ENCODE measurements around the gene RAD21L1. TPM values are rescaled to one million over a fixed set of nuclear protein-coding genes. Genes with fewer than 3 reads are reported as not detected.

Gene RAD21L1
- polyA plus RNA-seq, 3 donors, result not detected

GRCh38 chr20:1264727-1265126, 38.9 kb downstream of the RAD21L1 start:
- Histone ChIP-seq H3K36me3 (replicated peaks in 1 of 2; ENCODE audit: control insufficient read depth in 1 of 2, insufficient read depth in 2 of 2, low read length in 2 of 2) (no peaks in the 10 kb centered on the region), H3K27me3 (ENCODE audit: control insufficient read depth in 2 of 2, insufficient read depth in 2 of 2, low read length in 2 of 2) (peaks cover 25 to 54% of the 10 kb centered on the region in 2 donors), H2AFZ (ENCODE audit: insufficient read depth, low read depth, low read length, poor library complexity, severe bottlenecking) (no peak overlapping the region), H3K79me2 (ENCODE audit: insufficient read depth, low read length) (no peaks in the 10 kb centered on the region), H3K27ac (ENCODE audit: low read depth in 1 of 2, low read length in 2 of 2) (no peak overlapping the region), H3K9me3 (replicated peaks in 1 of 2; ENCODE audit: control insufficient read depth in 1 of 2, insufficient read depth in 1 of 2, low read length in 2 of 2) (peaks cover 4 to 8% of the 10 kb centered on the region in 2 donors), H4K20me1 (ENCODE audit: insufficient read depth, low read length) (no peaks in the 10 kb centered on the region), H3K9ac (ENCODE audit: insufficient read depth, low read length, poor library complexity, severe bottlenecking) (no peak overlapping the region), H3K4me2 (replicated peaks; ENCODE audit: extremely low read depth, low read length, poor library complexity, severe bottlenecking) (no peak overlapping the region), H3K4me3 (replicated peaks in 1 of 3; ENCODE audit: low read depth in 2 of 3, low read length in 3 of 3) (no peak overlapping the region), H3K4me1 (ENCODE audit: control insufficient read depth in 1 of 2, insufficient read depth in 2 of 2, low read length in 2 of 2) (peaks cover 6 to 12% of the 10 kb centered on the region in 2 donors)
- DNase-seq, result no peak
- Mint-ChIP-seq H3K4me1 (peaks cover 10% of the 10 kb centered on the region), H3K4me3 (peak overlapping the region in 1 of 2 donors; percentile 69), H3K27ac (no peak overlapping the region), H3K27me3 (ENCODE audit: low read depth in 3 of 3) (peaks cover 31 to 55% (median 42%) of the 10 kb centered on the region in 3 donors), H3K36me3 (peaks cover 0 to 9% of the 10 kb centered on the region in 2 donors), H3K9me3 (peaks cover 0 to 25% (median 12%) of the 10 kb centered on the region in 7 donors)
- TF ChIP-seq, protein P1, sequence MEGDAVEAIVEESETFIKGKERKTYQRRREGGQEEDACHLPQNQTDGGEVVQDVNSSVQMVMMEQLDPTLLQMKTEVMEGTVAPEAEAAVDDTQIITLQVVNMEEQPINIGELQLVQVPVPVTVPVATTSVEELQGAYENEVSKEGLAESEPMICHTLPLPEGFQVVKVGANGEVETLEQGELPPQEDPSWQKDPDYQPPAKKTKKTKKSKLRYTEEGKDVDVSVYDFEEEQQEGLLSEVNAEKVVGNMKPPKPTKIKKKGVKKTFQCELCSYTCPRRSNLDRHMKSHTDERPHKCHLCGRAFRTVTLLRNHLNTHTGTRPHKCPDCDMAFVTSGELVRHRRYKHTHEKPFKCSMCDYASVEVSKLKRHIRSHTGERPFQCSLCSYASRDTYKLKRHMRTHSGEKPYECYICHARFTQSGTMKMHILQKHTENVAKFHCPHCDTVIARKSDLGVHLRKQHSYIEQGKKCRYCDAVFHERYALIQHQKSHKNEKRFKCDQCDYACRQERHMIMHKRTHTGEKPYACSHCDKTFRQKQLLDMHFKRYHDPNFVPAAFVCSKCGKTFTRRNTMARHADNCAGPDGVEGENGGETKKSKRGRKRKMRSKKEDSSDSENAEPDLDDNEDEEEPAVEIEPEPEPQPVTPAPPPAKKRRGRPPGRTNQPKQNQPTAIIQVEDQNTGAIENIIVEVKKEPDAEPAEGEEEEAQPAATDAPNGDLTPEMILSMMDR (IDR thresholded peaks at IDR 0.05), result no peak
- intact Hi-C loops (cut with micrococcal nuclease), result no loop called here
- 100% methylated on average over 2 of the region's 2 CpGs for WGBS (ENCODE audit: insufficient coverage)

DNA sequence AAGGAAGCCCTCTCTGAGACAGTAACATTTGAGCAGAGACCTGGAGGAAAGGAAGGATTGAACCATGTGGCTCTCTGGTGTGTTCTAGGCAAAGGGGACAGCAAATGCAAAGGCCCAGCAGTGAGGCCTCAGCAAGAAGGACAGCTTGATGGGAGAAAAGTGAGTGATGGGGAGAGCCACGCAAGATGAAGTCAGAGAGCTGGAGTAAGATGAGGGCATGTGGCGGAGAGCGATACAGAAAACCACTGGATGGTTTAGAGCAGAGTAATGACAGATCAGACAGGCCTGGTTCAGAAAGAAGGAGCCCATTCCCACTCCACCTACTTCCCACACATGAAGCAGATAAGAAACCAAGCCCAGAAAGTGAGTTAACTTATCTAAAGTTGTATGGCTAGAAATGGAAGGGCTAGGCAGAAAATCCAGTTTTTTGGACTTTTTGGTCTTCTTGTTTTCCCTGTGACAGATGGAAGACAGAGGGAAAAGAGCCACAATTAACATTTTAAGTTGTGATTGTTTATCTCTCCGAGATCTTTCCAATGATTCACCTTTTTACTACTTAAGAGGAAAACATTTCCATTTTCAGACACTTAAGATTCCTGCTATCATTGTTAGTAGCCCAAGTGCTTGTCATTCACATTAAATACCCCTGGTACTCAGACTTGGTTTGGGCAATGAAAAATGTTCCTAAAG, 39.5 kb downstream of the RAD21L1 start:
- Histone ChIP-seq H2AFZ (ENCODE audit: insufficient read depth, low read depth, low read length, poor library complexity, severe bottlenecking) (peak overlapping the region; percentile 76), H3K4me1 (ENCODE audit: control insufficient read depth in 1 of 2, insufficient read depth in 2 of 2, low read length in 2 of 2) (peaks cover 6 to 12% of the 10 kb centered on the region in 2 donors), H4K20me1 (ENCODE audit: insufficient read depth, low read length) (no peaks in the 10 kb centered on the region), H3K9ac (ENCODE audit: insufficient read depth, low read length, poor library complexity, severe bottlenecking) (no peak overlapping the region), H3K9me3 (replicated peaks in 1 of 2; ENCODE audit: control insufficient read depth in 1 of 2, insufficient read depth in 1 of 2, low read length in 2 of 2) (peaks cover 4 to 8% of the 10 kb centered on the region in 2 donors), H3K27ac (ENCODE audit: low read depth in 1 of 2, low read length in 2 of 2) (no peak overlapping the region), H3K4me3 (replicated peaks in 1 of 3; ENCODE audit: low read depth in 2 of 3, low read length in 3 of 3) (no peak overlapping the region), H3K36me3 (replicated peaks in 1 of 2; ENCODE audit: control insufficient read depth in 1 of 2, insufficient read depth in 2 of 2, low read length in 2 of 2) (no peaks in the 10 kb centered on the region), H3K27me3 (ENCODE audit: control insufficient read depth in 2 of 2, insufficient read depth in 2 of 2, low read length in 2 of 2) (peaks cover 25 to 54% of the 10 kb centered on the region in 2 donors), H3K4me2 (replicated peaks; ENCODE audit: extremely low read depth, low read length, poor library complexity, severe bottlenecking) (peak overlapping the region; percentile 81), H3K79me2 (ENCODE audit: insufficient read depth, low read length) (no peaks in the 10 kb centered on the region)
- intact Hi-C loops (cut with micrococcal nuclease), result no loop called here
- no CpG with 5 or more reads among the region's 4 CpGs for WGBS (ENCODE audit: insufficient coverage)
- H3K4me1 Mint-ChIP-seq, result peaks cover 10% of the 10 kb centered on the region
- TF ChIP-seq, protein P1 (IDR thresholded peaks at IDR 0.05), result no peak
- DNase-seq, result no peak
- peak overlapping the region in 1 of 2 donors; percentile 82 for H3K4me3 Mint-ChIP-seq
- H3K27me3 Mint-ChIP-seq (ENCODE audit: low read depth in 3 of 3), result peaks cover 31 to 55% (median 42%) of the 10 kb centered on the region in 3 donors
- no peak overlapping the region for H3K27ac Mint-ChIP-seq
- H3K36me3 Mint-ChIP-seq, result peaks cover 0 to 9% of the 10 kb centered on the region in 2 donors
- H3K9me3 Mint-ChIP-seq, result peaks cover 0 to 25% (median 12%) of the 10 kb centered on the region in 7 donors
